Stimulated activated CD4-positive, alpha-beta T cell treated with anti-CD3 and anti-CD28 coated beads, Interleukin-4, amount 100 ng/mL, for 4 hours (primary cell): ENCODE data around the gene AATK.
"Not testable (repeated sequence)": the region's sequence is repeated elsewhere in the genome, so short reads cannot be mapped to it uniquely, and the experiment has no call there.

Experiments used
- DNase-seq, 2 experiments: peaks; one replicate each; pipeline ENCODE4 v3.0.0-alpha.2; 2020

The AATK gene

GRCh38 chr17:81086789-81087551, 79.1 kb downstream of the AATK start:
- no peak for DNase-seq

DNA sequence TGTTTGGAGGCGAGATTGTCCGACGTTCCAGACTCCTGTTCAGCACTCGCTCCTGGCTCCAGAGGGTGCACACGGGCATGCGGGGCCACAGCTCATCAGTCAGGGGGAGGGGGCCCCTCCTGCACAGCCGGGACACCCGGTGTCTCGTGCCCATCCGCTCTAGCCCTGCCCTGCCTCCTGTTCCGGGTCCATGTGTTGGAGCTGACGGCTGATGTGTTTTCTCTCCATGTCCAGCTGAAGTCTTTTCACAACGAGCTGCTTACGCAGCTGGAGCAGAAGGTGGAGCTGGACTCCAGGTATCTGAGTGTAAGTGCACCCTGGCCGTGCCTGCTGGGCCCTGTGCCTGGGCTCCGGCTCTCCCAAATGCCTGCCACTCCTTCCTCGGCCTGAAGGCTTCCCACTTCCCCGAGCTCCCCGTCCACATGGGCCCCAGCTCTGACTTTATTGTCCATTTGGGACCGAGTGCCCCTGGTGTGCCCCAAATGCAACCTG, 80.6 kb downstream of the AATK start:
- DNase-seq = no peak

GRCh38 chr17:81084680-81085419, 81.2 kb downstream of the AATK start:
- no peak for DNase-seq

GRCh38 chr17:81083125-81083765, 82.8 kb downstream of the AATK start:
- no peak for DNase-seq

DNA sequence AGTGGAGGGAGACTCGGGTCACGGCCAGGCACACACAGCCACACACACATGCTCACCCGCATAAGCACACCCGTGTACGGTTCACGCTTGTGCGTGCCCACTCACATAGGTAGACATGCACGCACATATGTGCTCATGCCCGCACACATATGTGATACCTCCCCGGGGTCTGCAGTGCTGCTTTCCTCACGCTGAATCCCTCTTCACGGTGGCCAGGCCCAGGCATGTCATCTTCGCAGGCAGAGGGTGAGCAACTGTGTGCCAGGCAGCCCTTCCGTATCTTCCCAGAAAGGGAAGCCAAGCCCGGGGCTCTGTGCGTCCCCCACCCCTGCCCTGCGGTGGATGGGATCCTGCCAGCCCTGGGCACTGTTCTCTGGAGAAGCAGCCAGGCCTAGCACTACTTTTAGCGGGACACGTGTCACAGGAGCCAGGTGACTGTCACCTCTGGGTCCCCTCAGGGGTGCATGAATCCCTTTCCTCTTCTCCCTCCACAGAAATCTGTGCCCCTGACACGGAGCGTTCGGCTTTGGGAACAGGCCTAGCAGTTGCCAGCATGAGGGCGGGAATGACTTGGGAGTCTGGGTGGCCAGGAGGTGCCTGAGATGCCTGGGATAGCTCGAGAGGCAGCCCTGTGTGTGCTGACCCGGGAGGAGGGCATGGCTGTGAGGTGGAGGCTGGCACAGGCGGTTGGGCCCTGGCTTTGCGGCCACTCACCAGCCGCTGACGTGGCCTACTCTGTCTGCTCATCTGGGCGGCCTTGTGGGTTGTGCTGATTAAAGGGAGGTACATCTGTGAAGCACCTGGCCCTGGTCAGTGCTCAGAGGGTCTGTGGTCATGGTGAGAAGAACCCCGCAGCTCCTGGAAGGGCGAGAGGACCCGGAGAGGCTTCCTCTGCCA, 83.6 kb downstream of the AATK start:
- no peak for DNase-seq

DNA sequence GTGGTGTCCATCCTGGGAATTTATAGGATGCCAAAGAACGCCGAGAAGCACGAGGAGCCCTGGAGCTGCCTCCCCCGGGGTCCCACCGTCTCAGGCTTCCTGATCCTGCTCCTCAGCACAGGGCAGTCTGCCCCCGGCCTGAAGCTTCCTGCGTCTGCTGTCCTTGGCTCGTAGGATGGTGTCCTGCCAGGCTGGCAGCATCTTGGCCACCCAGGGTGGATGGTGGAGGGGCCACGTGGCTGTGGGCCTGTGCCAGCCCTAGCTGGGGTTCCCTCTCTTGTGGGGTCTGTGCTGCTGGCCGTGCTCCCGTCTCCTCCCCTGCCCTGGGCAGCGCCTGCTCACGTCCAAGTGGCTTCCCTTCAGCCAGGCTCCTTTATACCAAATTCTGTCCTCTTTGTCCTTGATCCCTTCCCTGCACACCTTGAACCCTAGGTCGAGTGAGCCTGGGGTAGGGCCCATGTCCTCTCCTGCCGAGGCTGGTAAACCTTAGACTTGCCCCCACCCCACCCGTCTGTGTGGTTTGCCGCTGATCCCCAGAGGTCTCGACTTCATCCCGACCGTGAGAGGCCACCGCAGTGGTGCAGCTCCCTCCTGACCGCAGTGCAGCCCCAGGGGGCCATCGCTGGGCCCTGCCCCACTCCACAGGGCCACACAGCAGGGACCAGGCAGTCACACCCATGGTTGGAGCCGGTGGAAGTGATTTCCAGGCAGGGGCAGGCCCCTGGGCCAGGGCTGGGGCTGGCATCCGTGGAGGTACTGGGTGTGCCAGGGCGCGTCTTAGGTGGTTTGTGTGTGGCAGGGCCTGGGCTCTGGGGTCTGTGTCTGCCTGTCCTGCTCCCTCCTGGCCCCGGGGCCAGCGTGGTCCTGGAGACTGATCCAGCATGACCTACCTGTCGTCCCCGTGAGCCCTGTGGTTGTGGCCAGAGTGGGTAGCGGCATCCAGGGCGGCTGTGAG, 84.5 kb downstream of the AATK start:
- no peak for DNase-seq

- no peak for DNase-seq
Measured at GRCh38 chr17:81080019-81080418, 86.0 kb downstream of the AATK start.

DNA sequence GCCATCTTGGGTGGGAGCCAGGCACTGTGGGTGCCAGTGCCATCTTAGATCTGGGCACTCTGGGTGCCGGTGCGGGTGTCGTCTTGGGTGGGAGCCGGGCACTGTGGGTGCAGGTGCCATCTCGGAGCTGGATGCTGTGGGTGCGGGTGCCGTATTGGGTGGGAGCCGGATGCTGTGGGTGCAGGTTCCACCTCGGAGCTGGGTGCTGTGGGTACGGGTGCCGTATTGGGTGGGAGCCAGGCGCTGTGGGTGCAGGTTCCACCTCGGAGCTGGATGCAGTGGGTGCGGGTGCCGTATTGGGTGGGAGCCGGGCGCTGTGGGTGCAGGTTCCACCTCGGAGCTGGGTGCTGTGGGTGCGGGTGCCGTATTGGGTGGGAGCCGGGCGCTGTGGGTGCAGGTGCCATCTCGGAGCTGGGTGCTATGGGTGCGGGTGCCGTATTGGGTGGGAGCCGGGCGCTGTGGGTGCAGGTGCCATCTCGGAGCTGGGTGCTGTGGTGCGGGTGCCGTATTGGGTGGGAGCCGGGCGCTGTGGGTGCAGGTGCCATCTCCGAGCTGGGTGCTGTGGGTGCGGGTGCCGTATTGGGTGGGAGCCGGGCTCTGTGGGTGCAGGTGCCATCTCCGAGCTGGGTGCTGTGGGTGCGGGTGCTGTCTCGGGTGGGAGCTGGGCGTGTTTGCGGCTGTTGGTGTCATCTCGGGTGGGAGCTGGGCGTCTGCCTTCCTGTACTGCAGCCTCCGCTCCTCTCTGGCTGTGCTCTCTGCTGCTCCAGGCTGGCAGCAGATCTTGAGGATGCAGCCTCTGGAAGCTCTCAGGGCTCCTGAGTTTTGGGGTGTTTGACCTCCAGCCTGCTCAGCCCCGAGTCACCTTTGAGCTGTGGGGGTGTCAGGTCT, 87.8 kb downstream of the AATK start:
- DNase-seq = not testable (repeated sequence)

- no peak for DNase-seq
Measured at GRCh38 chr17:81076141-81076679, 89.8 kb downstream of the AATK start.

DNA sequence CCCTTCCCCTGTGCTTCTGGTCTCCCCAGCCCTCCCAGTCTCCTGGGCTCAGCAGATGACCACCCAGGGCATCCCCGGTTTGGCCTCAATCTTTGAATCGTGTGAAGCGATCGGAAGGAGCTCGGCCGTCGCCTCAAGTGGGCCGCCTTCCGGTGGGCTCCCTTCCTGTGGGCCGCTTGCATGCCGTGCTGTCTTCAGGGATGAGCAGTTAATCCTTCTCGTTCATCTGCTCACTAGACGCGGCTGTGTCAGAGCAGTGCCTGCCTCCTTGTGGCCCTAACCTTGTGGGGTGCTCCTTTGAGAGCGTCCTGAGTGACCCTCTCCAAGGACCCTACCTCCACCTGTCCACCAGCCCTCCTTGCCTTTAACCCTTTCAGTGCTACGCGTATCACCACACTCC, 90.7 kb downstream of the AATK start:
- DNase-seq = no peak

- DNase-seq = no peak
Measured at GRCh38 chr17:81074875-81075274, 91.1 kb downstream of the AATK start.

- no peak for DNase-seq
Measured at GRCh38 chr17:81073967-81074839, 91.8 kb downstream of the AATK start.

GRCh38 chr17:81071761-81072741, 94.0 kb downstream of the AATK start:
- DNase-seq = no peak

GRCh38 chr17:81070541-81071246, 95.3 kb downstream of the AATK start:
- no peak for DNase-seq

DNA sequence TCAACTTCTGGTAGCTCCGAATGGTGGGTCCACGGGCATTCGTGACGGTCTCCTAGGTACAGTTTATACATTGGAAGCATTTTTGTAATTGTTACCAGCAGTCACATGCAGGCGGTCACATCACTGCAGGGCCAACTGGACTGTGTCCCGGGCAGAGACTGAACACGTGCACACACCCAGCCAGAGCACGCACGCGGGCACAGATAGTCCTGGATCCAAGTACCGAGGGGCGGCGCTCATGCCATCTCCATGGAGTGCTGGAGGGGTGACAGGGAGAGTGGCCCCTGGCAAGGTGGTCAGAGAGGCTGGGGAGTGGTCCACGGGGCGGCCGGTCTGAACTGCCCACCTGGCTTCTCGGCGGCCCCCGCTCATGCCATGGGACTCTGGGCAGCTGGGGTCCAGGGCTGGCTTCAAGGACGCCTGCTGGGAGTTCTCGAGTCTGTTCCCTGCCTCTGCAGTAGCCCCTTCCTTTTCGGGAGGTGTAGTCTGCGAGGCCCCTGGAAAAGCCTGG, 96.8 kb downstream of the AATK start:
- no peak for DNase-seq

GRCh38 chr17:81068411-81069134, 97.4 kb downstream of the AATK start:
- DNase-seq = no peak
